NCI-H2171 (cell line): ENCODE data around the gene OR3A3.
"Not testable (repeated sequence)": the region's sequence is repeated elsewhere in the genome, so short reads cannot be mapped to it uniquely, and the experiment has no call there.

Source experiments
- DNase-seq: peaks from one replicate; lab custom pipeline; 2025; lab: John Stamatoyannopoulos, UW

The OR3A3 gene

DNA sequence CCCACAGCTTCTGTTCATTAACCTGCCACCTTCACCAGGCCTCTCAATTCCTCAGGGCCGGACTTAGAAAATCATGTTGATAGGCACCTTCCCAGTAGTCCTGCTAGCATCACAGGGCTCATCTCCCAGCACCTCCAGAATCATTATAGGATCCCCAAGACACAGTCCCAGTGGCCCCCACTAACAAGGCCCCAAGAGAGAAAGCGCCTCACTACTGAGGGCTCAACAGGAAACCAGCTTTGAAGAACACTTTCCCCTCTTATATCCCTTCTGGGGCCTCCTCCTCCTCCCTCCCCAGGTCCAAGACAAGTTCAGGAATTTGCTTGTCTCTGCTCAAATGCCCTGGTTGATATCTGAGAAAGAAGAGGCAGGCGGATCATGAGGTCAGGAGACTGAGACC lies at the start of gene OR3A3:
Gene OR3A3, plus strand, starts transcription at position 301 of the 400 bp plus-strand sequence.
- DNase-seq, result no peak

DNA sequence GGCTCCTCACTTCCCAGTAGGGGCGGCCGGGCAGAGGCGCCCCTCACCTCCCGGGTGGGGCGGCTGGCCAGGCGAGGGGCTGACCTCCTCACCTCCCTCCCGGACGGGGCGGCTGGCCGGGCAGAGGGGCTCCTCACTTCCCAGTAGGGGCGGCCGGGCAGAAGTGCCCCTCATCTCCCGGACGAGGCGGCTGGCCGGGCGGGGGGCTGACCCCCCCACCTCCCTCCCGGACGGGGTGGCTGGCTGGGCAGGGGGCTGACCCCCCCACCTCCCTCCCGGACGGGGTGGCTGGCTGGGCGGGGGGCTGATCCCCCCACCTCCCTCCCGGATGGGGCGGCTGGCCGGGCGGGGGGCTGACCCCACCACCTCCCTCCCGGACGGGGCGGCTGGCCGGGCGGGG lies 40.0 kb upstream of the OR3A3 start:
- DNase-seq, result not testable (repeated sequence)

DNA sequence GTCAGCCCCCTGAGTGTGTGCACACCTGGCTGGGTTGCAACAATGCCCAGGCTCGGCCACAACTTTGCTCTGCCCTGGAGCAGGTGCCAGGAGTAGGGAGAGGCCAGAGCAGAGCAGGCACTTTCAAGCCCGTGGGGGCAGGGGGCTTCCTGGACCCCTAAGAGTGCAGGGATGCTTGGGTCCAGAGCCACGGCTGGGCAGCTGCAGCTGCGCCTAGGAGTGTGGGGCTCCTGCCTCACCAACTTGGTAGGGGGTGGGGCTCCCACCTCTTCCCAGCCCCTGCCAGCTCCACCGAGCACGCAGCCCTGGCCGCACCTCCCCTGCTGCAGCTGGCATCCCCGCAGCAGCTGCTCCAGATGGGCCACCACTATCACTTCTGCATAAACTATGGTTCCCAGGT lies 32.8 kb upstream of the OR3A3 start:
- DNase-seq, result no peak

DNA sequence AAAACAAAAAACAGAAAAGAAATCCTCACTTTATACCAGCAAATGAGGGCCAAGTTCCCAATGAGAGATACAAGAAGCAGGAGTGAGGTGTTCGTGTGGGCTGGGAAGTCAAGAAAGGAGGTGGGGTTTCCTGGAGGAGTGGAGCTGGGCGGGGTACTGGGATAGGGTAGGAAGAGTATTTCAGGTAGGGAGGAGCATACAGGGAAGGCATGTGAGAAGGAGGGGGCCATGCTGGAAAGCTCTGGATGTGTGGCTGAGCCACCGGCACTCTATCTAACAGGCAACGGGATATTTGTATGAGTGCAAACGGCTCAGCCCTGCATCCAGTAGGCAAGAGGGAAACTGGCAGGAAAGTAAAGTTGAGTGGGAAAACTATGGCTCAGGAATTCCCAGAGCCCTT lies 29.2 kb upstream of the OR3A3 start:
- DNase-seq, result no peak

DNA sequence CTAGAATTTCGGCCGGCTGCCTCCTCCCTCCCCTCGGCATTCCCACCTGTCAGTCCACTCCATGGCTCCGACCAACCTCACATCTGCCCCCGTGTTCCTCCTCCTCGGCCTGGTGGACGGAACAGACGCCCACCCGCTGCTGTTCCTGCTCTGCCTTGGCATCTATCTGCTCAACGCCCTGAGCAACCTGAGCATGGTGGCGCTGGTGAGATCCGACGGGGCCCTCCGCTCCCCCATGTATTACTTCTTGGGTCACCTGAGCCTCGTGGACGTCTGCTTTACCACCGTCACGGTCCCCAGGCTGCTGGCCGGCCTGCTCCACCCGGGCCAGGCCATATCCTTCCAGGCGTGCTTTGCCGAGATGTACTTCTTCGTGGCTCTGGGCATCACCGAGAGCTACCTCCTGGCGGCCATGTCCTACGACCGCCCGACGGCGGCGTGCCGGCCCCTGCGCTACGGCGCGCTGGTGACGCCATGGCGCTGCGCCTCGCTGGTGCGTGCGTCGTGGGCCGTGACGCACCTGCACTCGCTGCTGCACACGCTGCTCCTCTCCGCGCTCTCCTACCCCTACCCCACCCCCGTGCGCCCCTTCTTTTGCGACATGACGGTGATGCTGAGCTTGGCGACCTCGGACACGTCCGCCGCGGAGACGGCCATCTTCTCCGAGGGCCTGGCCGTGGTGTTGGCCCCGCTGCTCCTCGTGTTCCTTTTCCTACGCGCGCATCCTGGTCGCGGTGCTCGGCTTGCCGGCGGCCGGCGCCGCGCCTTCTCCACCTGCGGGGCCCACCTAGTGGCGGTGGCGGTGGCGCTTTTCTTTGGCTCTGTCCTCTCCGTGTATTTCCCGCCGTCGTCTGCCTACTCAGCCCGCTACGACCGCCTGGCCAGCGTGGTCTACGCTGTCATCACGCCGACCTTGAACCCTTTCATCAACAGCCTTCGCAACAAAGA lies 25.0 kb upstream of the OR3A3 start, which contains the start of gene OR3A2:
Gene OR3A2, minus strand, starts transcription at position 440 of the 948 bp plus-strand sequence.
- DNase-seq, result no peak

DNA sequence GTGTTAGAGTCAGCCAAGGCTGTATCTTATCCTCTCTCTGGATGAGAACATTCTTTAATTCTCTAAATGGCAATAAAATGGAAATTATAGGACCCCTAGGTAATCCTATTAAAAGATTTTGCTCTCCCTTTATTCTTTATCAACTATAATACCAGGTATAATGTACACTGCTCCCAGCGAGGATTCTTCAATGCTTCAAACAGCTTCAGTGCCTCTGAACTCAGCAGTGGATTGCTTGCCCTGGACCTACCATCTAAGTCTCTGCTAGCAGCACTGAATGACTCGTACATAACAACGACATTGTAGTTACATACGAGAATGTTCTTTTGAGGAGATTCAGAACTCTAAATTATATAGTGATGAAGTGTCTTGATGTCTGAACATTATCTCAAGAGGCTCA lies 21.4 kb upstream of the OR3A3 start:
- DNase-seq, result no peak

DNA sequence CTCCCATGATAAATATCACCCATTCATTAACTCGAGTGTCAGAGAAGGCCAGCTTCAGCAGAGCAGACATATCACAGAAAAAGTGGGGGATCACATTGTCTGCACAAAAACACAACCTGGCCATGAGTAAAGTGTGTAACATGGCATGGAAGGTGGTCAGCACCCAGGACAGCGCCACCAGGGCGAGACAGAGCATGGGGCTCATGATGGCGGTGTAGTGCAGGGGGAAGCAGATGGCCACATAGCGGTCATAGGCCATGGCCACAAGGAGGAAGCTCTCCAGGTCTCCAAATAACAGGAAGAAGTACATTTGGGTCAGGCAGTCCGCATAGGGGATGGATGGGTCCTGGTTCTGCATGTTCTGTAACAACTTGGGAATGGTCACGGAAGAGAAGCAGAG lies 13.4 kb upstream of the OR3A3 start:
- not testable (repeated sequence) for DNase-seq

DNA sequence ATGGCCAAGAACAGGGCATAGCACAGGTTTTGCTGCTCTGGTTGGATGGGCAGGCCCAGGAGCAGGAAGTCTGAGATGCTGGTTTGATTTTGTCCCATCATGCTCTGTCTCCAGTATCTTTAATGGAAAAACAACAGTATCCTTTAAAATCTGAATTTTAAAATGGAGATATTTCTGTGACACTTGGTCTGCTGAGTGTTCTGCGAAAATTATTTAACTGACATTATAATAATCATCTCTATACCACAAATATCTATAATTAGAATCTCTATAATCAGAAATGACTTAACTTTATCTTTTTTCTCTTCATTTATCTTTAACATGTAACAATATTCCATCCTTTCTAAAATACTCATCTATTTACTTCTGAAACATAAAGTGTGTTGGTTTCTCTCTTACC lies 12.9 kb upstream of the OR3A3 start, which contains the start of gene OR1E1:
Gene OR1E1, minus strand, starts transcription at position 101 of the 400 bp plus-strand sequence. Its CDS starts 0 bp downstream, at position 101.
- no peak for DNase-seq

DNA sequence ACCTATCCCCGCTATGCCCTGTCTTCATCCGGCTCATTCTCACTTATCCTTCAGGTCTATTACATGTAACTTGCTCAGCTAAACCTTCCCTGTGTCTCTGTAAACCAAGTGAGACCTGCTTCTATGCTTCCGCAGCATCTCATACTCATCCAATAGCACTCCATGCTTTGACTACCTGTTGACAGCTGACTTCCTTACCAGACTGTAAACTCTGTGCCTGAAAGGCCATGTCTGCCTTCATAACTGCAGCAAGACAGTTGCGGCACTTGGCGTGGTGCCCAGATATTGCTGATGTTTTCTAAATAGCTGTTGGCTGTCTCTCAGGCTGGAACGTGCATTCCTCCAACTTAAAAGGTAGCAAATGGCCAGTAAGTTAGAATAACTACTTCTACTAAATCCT lies 11.1 kb upstream of the OR3A3 start:
- DNase-seq, result no peak

DNA sequence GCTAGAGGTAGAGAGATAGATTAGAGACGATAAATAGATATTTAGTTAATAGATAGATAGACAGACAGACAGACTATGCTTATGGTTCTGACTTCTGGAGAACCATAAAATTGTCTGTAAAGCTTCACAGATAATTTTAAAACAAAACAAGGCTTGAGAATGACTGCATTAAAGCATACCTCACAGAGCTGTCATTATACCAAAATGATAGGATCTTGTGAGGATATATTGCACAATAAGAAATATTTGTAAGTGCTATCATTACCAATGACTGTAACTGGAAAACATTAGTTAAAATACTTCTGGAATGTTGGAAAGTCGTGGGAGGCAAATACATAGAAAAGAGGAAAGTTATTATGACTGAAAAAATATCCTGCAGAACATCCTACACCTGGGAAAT lies 9.4 kb upstream of the OR3A3 start:
- DNase-seq, result no peak

DNA sequence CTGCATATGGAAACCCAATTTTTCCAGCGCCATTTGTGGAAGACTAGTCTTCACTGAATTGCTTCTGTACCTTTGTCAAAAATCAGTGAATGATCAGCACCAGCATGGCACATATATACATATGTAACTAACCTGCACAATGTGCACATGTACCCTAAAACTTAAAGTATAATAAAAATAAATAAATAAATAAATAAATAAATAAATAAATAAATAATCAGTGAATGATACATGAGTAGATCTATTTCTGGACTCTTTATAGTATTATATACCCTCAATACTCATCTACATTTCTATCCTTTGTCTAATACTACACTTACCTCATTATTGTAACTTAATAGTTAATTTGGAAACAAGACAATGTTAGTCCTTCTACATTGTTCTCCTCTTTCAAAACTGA lies 7.3 kb upstream of the OR3A3 start:
- DNase-seq, result not testable (repeated sequence)

DNA sequence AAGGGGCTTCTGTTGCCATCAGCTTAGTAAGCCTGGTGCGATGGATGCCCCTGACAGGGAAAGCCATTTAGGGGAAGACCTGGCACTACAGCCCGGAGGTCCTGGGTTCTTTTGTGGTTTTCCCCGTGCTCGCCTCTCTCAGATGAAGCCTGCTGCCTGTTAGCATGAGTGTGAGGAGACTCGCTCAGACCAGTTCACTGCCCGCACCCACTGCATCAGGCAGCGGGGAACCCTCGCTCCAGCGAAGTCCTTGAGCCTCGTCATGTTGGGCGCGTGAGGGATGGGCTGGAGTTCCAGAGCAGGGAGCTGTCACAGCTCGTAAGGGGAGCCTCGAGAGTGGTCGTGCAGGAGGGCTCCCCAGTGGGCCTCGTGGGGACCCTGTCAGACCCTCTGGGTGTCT lies 1.0 kb downstream of the OR3A3 start:
- not testable (repeated sequence) for DNase-seq

DNA sequence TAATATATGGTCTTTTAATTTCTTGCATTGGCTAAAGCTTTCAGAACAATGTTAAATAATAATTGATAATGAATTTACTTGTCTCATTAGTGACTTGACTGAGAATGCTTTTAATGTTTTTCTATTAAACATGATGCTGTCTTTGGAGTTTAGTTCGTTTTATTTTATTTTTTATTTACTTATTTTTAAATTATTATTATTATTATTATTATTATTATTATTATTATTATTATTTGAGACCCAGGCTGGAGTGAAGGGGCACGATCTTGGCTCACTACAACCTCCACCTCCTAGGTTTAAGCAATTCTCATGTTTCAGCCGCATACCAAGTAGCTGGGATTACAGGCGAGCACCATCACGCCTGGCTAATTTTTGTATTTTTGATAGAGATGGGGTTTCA lies 4.4 kb downstream of the OR3A3 start:
- DNase-seq, result no peak

DNA sequence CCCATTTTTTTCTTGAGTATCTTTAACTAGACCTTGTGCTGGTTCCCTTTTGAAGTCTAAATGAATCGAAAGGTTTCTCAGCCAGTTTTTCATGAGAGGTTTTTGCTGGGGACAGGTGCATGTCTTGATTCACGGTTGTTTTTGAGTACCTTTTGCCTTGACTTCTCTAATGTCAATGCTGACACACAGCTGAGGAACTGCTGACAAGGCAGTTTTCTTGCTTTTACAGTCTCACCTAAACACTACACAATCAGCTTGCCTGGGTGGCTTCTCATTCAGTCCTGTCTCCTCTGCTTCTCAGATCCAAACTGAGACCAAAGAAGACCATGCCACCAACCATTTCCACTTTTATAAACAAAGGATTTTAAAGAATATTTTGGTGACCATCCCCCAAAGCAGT lies 7.1 kb downstream of the OR3A3 start:
- no peak for DNase-seq

DNA sequence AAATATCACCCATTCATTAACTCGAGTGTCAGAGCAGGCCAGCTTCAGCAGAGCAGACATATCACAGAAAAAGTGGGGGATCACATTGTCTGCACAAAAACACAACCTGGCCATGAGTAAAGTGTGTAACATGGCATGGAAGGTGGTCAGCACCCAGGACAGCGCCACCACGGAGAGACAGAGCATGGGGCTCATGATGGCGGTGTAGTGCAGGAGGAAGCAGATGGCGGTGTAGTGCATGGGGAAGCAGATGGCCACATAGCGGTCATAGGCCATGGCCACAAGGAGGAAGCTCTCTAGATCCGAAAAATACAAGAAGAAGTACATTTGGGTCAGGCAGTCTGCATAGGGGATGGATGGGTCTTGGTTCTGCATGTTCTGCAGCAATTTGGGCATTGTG lies 22.0 kb downstream of the OR3A3 start:
- not testable (repeated sequence) for DNase-seq

DNA sequence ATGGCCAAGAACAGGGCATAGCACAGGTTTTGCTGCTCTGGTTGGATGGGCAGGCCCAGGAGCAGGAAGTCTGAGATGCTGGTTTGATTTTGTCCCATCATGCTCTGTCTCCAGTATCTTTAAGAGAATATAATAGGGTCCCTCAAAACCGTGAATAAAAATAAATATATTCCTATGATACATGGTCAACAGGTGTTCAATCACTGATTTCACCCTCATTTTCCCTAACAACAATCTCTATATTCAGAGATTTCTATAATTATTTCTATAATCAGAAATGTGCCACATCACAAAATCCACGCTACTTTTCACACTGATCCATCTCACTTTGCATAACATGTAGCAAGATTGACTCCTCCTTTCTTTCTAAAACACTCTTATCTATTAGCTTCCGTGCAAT lies 22.6 kb downstream of the OR3A3 start, which contains the start of gene OR1E2:
Gene OR1E2, minus strand, starts transcription at position 101 of the 400 bp plus-strand sequence. Its CDS starts 0 bp downstream, at position 101.
- no peak for DNase-seq

DNA sequence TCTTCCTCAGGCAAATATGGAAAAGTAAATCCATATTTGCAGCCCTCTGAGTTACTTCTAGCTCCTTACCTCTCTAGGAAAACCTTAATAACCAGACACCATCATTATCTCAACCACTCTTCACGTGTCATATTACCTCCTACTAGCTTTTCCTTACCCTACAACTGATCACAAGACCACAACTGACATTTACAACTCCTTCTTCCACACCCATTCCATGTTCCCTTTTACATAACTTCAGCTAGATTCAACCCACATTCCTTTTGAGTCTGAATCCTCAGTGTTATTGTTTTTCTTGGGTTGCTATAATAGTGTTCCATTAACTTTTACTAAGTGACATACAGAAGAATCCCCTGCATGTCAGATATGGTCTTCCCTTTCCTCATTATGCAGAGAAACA lies 27.2 kb downstream of the OR3A3 start:
- no peak for DNase-seq

DNA sequence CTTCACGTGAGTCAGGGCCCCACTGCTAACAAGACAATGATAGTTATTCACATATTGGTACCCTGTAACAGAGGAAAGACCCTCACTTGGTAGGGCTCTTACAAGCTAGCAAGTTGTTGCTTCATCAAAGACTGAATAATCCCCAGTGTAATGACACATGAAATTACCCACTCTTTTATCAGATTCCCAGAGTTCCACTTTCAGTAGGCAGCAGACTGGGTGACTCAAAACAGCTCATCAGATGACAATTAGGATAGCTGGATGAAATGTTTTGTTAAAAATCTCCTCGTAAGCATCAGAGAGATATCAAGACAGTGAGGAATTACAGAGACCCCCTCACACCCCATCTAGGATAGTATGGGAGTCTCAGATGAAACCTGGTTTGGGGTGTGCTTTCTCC lies 29.3 kb downstream of the OR3A3 start:
- DNase-seq, result no peak

DNA sequence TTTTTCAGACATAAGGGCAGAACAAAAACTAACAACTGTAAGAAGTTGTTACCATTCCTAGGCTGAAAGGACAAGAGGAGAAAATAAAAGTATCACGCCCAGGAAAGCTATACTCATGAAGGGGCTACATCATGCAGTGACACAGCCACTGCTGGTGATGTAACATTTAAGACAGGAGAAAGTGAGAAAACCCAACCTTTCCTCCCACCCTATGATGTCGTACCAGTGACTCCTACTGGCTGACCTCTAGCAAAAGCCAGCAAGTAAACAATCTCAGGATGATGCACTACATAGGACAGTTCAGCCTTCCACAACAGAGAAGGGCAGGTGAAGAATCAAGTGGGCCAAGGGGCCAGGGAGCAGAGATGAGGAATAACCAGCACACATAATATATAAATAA lies 36.5 kb downstream of the OR3A3 start:
- no peak for DNase-seq

DNA sequence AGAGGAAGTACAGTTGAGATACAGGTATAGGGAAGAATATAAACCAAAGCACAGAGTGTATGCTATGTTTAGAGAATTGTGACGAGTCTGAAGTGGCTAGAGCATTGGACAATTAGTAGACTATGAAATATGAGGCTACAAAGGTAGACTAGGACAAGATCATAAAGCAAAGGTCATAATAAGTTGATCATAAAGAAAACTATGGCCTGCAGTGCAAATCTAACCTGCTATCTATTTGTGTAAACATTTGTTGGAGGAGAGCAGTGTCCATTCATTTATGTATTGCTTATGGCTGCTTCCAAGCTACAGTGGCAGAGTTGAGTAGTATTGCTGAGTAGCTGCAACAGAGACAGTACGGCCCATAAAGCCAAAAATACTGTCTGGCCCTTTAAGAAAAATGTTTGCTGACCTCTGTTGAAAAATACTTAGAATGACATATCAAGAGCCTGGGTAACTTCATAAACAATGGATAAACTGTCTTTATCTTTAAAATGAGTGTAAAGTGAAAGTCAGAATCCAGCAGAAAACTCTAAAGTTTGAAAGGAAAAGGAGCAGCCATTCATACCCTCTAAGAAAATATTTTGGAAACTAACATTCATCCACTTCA lies 37.0 kb downstream of the OR3A3 start:
- DNase-seq, result no peak

DNA sequence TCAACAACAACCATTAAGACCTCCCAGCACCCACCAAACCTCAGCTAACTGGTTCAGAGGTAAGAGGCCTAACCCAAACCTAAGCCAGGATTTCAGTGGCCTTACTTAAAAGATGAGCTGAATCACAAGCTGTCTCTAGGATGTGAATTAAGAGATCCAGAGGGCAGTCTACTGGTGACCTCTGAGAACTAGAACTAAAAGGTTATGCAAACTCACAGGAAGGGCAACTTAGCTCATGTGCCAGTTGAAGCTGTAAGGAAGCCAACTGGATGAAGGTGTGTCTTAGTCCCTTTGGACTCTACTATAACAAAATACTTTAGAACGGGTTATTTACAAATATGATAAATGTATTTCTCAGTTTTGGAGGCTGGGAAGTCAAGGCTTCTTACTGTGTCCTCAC lies 55.2 kb downstream of the OR3A3 start:
- DNase-seq, result not testable (repeated sequence)

DNA sequence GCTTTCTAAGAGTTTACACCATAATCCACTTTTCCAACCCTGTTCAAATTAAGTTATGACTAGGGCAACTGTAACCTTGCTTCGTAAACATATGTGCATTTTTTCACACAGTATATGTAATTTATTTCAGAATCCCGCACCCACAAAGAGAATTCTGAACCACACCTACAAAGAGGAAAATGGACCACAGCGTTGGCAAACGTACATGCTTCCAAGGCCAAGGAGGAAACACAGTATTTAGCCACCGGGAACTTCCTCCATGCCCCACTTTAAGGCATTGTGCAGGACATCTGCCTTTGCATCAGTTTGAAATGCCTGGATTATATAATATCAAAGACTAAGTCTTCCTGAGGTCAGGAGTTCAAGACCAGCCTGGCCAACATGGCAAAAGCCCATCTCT lies 58.4 kb downstream of the OR3A3 start:
- DNase-seq, result no peak

DNA sequence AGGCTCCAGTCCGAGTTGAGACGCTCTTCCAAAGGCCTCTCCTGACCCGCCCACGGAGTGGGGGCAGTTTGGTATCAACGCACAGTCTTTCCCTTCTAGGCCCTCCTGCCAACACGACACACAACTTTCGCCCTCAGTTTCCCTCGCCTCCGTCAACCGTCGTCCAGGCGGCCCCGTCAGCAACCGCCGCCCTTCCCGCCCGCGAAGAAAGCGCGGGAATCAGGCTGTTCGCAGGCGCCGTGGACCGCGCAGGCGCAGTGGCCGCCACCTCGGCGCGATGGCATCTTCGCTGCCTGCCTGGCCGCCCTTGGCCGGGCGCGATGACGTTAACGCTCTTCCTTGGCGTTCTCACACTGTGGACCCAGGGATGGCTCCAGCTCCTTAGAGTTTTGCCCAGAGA lies 60.4 kb downstream of the OR3A3 start, which contains the start of gene SPATA22:
Gene SPATA22, minus strand, starts transcription at position 221 of the 400 bp plus-strand sequence. CDS start 2,494 bp downstream, outside the sequence.
- DNase-seq, result no peak
